ENCODE measurements around the gene ELP2.

ELP2 gene

DNA sequence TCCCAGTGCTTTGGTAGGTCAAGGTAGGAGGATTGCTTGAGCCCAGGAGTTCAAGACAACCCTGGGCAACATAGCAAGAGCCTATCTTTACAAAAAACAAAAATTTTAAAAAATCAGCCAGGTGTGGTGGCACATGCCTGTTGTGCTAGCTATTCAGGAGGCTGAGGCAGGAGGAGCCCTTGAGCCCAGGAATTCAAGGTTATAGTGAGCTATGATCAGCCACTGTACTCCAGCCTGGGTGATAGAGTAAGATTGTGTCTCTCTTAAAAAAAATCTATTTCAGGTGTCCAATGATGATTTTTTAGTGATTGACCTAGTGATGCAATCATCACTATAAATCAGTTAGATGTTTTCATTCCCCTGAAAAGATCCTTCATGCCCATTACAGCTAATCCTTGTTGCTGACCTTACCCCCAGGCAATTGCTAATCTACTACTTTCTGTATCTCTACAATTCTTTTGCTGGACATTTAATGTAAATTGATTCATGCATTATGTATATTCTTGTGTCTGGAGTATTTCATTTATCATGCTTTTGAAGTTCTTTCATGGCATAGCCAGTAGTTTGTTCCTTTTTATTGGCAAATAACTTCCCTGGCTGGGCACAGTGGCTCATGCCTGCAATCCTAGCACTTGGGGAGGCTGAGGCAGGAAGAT, 67.9 kb downstream of the ELP2 start:
- no peak for DNase-seq
- Mint-ChIP-seq H3K27me3 (ENCODE audit: low read depth, poor library complexity) (peaks cover 13% of the 10 kb centered on the region), H3K9me3 (no peaks in the 10 kb centered on the region), H3K4me1 (no peaks in the 10 kb centered on the region), H3K4me3 (no peak overlapping the region), H3K27ac (no peak overlapping the region), H3K36me3 (ENCODE audit: low read depth) (no peaks in the 10 kb centered on the region)
- TF ChIP-seq, protein P1, sequence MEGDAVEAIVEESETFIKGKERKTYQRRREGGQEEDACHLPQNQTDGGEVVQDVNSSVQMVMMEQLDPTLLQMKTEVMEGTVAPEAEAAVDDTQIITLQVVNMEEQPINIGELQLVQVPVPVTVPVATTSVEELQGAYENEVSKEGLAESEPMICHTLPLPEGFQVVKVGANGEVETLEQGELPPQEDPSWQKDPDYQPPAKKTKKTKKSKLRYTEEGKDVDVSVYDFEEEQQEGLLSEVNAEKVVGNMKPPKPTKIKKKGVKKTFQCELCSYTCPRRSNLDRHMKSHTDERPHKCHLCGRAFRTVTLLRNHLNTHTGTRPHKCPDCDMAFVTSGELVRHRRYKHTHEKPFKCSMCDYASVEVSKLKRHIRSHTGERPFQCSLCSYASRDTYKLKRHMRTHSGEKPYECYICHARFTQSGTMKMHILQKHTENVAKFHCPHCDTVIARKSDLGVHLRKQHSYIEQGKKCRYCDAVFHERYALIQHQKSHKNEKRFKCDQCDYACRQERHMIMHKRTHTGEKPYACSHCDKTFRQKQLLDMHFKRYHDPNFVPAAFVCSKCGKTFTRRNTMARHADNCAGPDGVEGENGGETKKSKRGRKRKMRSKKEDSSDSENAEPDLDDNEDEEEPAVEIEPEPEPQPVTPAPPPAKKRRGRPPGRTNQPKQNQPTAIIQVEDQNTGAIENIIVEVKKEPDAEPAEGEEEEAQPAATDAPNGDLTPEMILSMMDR (IDR thresholded peaks at IDR 0.05) = no peak

DNA sequence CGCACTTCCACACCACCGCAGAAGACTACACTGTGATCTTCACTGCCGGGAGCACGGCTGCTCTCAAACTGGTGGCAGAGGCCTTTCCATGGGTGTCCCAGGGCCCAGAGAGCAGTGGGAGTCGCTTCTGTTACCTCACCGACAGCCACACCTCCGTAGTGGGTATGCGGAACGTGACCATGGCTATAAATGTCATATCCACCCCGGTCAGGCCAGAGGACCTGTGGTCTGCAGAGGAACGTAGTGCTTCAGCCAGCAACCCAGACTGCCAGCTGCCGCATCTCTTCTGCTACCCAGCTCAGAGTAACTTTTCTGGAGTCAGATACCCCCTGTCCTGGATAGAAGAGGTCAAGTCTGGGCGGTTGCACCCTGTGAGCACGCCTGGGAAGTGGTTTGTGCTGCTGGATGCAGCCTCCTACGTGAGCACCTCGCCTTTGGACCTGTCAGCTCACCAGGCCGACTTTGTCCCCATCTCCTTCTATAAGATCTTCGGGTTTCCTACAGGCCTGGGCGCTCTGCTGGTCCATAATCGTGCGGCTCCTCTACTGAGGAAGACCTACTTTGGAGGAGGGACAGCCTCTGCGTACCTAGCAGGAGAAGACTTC, 70.1 kb downstream of the ELP2 start:
- H3K27ac Mint-ChIP-seq = no peak overlapping the region
- TF ChIP-seq, protein P1 (IDR thresholded peaks at IDR 0.05) = no peak
- no peaks in the 10 kb centered on the region for H3K9me3 Mint-ChIP-seq
- no peaks in the 10 kb centered on the region for H3K4me1 Mint-ChIP-seq
- no peak for DNase-seq
- H3K36me3 Mint-ChIP-seq (ENCODE audit: low read depth) = no peaks in the 10 kb centered on the region
- H3K4me3 Mint-ChIP-seq = no peak overlapping the region
- H3K27me3 Mint-ChIP-seq (ENCODE audit: low read depth, poor library complexity) = peaks cover 13% of the 10 kb centered on the region

DNA sequence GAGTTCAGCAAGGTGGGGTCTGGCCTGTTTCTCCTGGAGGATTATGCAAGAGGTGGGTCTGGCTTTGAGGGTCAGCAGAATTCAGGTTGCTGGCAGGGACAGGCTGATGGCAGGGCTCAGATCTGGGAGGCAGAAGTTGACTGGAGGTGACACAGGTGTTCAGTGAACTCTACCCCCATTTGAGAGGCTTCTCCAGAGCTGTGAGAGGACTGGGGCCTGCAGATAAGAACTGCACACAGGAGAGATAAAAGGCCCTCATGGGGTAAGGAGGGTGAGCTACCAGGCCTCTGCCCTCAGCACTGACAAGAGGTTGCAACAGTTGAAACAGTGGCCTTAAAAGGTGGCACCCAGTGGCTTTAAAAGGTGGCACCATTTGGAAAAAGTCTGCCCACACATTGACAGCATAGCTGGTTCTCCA, 70.7 kb downstream of the ELP2 start:
- no peak overlapping the region for H3K4me3 Mint-ChIP-seq
- no peak overlapping the region for H3K27ac Mint-ChIP-seq

DNA sequence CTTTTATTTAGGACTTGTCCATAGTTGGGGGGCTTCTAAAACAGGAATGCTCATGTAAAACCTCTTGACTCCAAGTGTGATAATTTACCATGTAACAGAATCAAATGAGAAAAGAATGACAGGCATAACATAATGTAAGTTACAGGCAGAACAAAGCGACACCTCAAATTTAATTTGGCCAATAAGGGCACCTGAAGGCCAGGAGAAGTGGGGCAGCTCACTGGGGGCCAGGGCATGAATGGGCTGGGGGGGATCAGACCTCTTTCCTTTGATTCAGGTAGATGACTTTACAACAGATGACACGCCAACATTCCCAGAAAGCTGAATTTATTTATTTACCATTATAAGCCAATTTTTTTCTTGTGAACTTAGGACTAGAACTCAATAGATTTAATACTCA, 72.1 kb downstream of the ELP2 start:
- peaks cover 5% of the 10 kb centered on the region for H3K36me3 Mint-ChIP-seq (ENCODE audit: low read depth)
- H3K9me3 Mint-ChIP-seq = no peaks in the 10 kb centered on the region
- no peaks in the 10 kb centered on the region for H3K4me1 Mint-ChIP-seq
- no peak for DNase-seq
- peak overlapping the region; percentile 15 for H3K27ac Mint-ChIP-seq
- no peak overlapping the region for H3K4me3 Mint-ChIP-seq
- TF ChIP-seq, protein P1 (IDR thresholded peaks at IDR 0.05) = no peak
- peaks cover 13% of the 10 kb centered on the region for H3K27me3 Mint-ChIP-seq (ENCODE audit: low read depth, poor library complexity)

More for the DNA sequence above, 70.7 kb downstream of the ELP2 start:
- Mint-ChIP-seq H3K9me3 (no peaks in the 10 kb centered on the region), H3K27me3 (ENCODE audit: low read depth, poor library complexity) (peaks cover 13% of the 10 kb centered on the region), H3K36me3 (ENCODE audit: low read depth) (no peaks in the 10 kb centered on the region), H3K4me1 (no peaks in the 10 kb centered on the region)
- TF ChIP-seq, protein P1 (IDR thresholded peaks at IDR 0.05) = no peak
- DNase-seq = no peak

DNA sequence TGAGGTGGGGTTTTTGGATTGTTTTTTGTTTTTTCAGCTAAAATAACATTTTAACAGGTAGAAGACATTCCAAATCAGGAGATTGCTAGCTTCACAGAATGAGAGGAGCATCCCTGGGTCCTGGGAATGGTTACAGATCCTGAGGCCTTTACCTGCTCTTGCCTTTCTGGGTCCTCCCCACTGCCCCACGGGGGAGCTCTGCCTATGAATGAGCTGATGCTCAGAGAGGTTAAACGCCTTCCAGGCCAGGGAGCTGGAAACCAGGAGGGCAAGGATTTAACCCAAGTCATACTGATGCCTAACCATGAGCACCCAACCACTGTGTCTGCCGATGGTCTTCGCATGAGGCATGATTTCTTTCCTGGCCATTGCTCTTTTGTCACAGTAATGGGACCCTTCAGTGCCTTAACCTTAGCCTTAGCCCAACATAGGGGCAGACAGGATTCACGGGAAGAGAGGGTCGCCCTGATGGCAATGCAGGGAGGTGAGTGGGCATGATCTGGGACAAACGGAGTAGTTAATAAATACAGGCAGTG, 73.7 kb downstream of the ELP2 start:
- TF ChIP-seq, protein P1 (IDR thresholded peaks at IDR 0.05) = no peak
- Mint-ChIP-seq H3K27me3 (ENCODE audit: low read depth, poor library complexity) (peaks cover 13% of the 10 kb centered on the region), H3K27ac (no peak overlapping the region), H3K9me3 (peaks cover 10% of the 10 kb centered on the region), H3K36me3 (ENCODE audit: low read depth) (peaks cover 12% of the 10 kb centered on the region), H3K4me3 (no peak overlapping the region), H3K4me1 (no peaks in the 10 kb centered on the region)
- DNase-seq = no peak
